Glutamatergic neuron (in vitro differentiated cells): ENCODE measurements around the gene BAIAP2L1. TPM values are rescaled to one million over a fixed set of nuclear protein-coding genes. Genes with fewer than 3 reads are reported as not detected.

Experiments
- DNase-seq: peaks from one replicate; pipeline ENCODE4 v3.0.0; 2022
- H3K27ac Mint-ChIP-seq: one replicate; pipeline ENCODE4 v1.8.0; 2020; ENCODE audit warnings: mild to moderate bottlenecking, mixed read lengths, inconsistent platforms; ENCODE audit not compliant: unreplicated experiment
- H3K27me3 Mint-ChIP-seq: one replicate; pipeline ENCODE4 v1.8.0; 2020; ENCODE audit warnings: mild to moderate bottlenecking, moderate library complexity, mixed read lengths, inconsistent platforms; ENCODE audit not compliant: unreplicated experiment
- H3K36me3 Mint-ChIP-seq: one replicate; pipeline ENCODE4 v1.8.0; 2020; ENCODE audit warnings: mild to moderate bottlenecking, mixed read lengths, inconsistent platforms; ENCODE audit not compliant: unreplicated experiment
- H3K4me1 Mint-ChIP-seq: one replicate; pipeline ENCODE4 v1.8.0; 2020; ENCODE audit warnings: mild to moderate bottlenecking, low read depth, mixed read lengths, inconsistent platforms; ENCODE audit not compliant: unreplicated experiment
- H3K4me3 Mint-ChIP-seq: one replicate; pipeline ENCODE4 v1.8.0; 2020; ENCODE audit warnings: mild to moderate bottlenecking, mixed read lengths, inconsistent platforms; ENCODE audit not compliant: unreplicated experiment
- H3K9me3 Mint-ChIP-seq: one replicate; pipeline ENCODE4 v1.8.0; 2020; ENCODE audit warnings: mild to moderate bottlenecking, moderate library complexity, mixed read lengths, inconsistent platforms; ENCODE audit not compliant: unreplicated experiment
- total RNA-seq: library from RNA; stranded (reverse); fragmentation: NEBNext Ultra II Directional; extraction: Animal tissue kit (Norgen Biotek cat#: 25700); gene quantifications from one replicate; pipeline ENCODE4 v1.2.1, GENCODE V29; 2021; ENCODE audit not compliant: unreplicated experiment
- TF ChIP-seq, protein P1 (sequence below): fragments of 200-600 bp; sonication (generic); IDR thresholded peaks from one replicate; pipeline ENCODE4 v1.5.0; 2021; ENCODE audit not compliant: partially characterized antibody, unreplicated experiment

BAIAP2L1 gene
- total RNA-seq, 1 donor from 2014 or later = 0.66 TPM

DNA sequence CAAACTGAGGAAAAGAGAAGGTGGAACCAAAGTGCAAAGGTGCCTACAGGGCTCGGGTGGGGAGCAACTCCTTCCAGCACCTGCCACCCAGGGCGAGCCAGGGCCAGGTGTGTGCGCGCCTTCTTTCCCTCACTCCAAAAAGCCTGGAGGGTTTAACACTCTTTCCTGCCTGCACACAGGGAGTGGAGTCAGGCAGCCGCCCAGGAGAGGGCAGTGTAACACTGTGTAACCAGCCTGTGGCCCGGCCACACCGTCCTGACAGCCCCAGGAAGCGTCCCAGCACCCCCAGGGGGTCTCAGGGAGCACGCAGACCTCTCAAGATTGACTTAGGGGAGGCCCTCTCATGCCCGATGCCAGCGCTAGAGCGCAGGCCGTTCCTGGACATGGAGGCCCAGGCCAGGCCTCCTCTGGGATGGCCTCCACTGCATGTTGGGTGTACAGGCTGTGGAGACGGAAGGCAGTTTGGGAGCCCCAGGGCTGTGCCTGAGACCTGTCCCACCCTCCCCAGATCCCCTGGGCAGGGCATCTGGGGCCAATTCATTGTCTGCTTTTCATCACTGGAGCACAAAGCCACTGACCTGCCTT is 106.0 kb downstream of the BAIAP2L1 start:
- H3K27ac Mint-ChIP-seq = no peak overlapping the region
- peak; percentile 90 for DNase-seq
- peaks cover 2% of the 10 kb centered on the region for H3K27me3 Mint-ChIP-seq
- no peak overlapping the region for H3K4me3 Mint-ChIP-seq
- H3K36me3 Mint-ChIP-seq = no peaks in the 10 kb centered on the region
- H3K4me1 Mint-ChIP-seq = peaks cover 8% of the 10 kb centered on the region
- TF ChIP-seq, protein P1, sequence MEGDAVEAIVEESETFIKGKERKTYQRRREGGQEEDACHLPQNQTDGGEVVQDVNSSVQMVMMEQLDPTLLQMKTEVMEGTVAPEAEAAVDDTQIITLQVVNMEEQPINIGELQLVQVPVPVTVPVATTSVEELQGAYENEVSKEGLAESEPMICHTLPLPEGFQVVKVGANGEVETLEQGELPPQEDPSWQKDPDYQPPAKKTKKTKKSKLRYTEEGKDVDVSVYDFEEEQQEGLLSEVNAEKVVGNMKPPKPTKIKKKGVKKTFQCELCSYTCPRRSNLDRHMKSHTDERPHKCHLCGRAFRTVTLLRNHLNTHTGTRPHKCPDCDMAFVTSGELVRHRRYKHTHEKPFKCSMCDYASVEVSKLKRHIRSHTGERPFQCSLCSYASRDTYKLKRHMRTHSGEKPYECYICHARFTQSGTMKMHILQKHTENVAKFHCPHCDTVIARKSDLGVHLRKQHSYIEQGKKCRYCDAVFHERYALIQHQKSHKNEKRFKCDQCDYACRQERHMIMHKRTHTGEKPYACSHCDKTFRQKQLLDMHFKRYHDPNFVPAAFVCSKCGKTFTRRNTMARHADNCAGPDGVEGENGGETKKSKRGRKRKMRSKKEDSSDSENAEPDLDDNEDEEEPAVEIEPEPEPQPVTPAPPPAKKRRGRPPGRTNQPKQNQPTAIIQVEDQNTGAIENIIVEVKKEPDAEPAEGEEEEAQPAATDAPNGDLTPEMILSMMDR = peak; percentile 79
- H3K9me3 Mint-ChIP-seq = peaks cover 6% of the 10 kb centered on the region

DNA sequence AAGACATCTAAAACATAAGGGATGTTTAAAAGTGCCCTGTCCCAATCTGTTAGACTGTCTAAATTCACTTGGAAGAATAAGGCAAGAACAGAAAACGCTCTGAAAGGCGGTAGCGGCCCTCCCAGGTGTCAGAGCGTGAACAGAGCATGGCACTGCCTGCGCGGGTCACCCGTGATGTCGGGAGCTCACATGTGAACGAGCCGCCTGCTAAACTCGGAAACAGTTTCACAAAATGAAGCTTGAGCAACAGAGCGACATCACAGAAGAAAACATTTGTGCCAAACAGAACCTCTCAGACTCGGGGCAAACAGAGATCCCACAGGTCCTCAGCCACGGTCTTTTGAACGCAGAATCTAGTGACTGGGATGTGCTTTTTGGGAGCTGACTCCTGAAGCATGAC is 106.6 kb downstream of the BAIAP2L1 start:
- H3K4me1 Mint-ChIP-seq = peaks cover 10% of the 10 kb centered on the region
- H3K27ac Mint-ChIP-seq = no peak overlapping the region
- DNase-seq = no peak
- H3K36me3 Mint-ChIP-seq = no peaks in the 10 kb centered on the region
- H3K4me3 Mint-ChIP-seq = no peak overlapping the region
- H3K9me3 Mint-ChIP-seq = peaks cover 6% of the 10 kb centered on the region
- H3K27me3 Mint-ChIP-seq = peaks cover 2% of the 10 kb centered on the region
- TF ChIP-seq, protein P1 = no peak

DNA sequence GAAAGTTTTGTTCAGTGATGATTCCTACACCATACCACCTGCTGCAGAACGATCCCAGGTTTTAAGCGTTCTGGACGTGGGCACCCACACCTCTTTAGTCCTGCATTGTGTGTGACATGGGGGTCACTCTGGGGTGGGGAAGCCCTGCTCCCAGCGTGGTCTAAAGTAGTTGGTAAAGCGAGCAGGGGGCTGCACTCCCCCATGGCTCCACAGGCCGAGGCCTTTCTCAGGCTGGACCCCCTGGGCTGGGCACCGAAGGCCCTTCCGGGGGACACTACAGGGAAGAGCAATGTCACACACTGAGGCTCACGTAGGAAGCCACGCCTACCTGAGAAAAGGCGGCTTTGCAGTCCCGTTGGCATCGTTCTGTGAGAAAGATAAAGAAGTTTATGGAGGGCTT is 107.1 kb downstream of the BAIAP2L1 start:
- Mint-ChIP-seq H3K4me1 (peaks cover 10% of the 10 kb centered on the region), H3K27me3 (peaks cover 2% of the 10 kb centered on the region), H3K36me3 (no peaks in the 10 kb centered on the region), H3K27ac (peak overlapping the region; percentile 70), H3K4me3 (no peak overlapping the region), H3K9me3 (peaks cover 6% of the 10 kb centered on the region)
- TF ChIP-seq, protein P1 = no peak
- no peak for DNase-seq

DNA sequence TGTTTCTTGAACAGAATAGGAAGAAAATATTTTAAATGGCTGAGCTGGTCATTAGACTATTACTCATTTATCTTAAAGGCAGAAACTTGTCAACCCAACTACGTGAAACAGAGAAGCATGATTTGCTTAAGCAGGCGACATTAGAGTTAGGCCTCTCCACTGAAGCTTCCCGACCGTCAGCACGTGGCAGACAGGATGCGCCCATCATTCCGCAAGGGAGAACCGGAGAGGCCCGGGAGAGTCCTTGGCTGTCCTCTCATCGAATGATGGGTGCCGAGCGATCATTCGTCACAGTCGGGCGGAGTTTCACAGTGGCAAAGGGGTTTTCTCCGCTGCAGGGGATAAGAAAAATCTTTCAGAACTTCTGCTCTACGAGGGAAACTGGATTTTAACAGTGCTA is 107.6 kb downstream of the BAIAP2L1 start:
- Mint-ChIP-seq H3K4me3 (no peak overlapping the region), H3K27ac (no peak overlapping the region), H3K27me3 (peaks cover 5% of the 10 kb centered on the region), H3K9me3 (peaks cover 9% of the 10 kb centered on the region), H3K4me1 (peaks cover 14% of the 10 kb centered on the region), H3K36me3 (no peaks in the 10 kb centered on the region)
- TF ChIP-seq, protein P1 = no peak
- no peak for DNase-seq

DNA sequence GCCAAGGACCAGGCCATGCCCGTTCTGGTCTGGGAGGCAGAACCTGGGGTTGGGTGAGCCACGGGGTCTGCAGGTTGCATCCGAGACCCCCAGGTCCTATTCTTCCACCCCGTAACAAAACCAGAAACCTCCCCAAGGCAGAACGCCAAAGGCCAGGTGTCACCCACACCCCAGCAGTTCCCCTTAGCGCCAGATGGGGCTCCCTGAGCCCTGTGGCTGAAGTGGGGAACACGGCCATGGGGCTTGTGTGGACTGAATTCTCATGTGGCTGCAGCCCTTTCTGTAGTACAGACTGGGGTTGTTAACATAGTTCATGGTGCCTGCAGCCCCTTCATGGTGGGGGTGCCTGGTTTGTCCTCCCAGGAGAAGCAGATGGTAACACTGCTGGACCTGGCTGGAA is 109.2 kb downstream of the BAIAP2L1 start:
- no peak for DNase-seq
- no peaks in the 10 kb centered on the region for H3K36me3 Mint-ChIP-seq
- H3K4me3 Mint-ChIP-seq = no peak overlapping the region
- H3K4me1 Mint-ChIP-seq = peaks cover 15% of the 10 kb centered on the region
- H3K27me3 Mint-ChIP-seq = peaks cover 3% of the 10 kb centered on the region
- TF ChIP-seq, protein P1 = no peak
- peaks cover 9% of the 10 kb centered on the region for H3K9me3 Mint-ChIP-seq
- peak overlapping the region; percentile 28 for H3K27ac Mint-ChIP-seq
